GM08714 (cell line): Measurements from ENCODE around the gene CEACAM21.
"Not testable (repeated sequence)": the region's sequence is repeated elsewhere in the genome, so short reads cannot be mapped to it uniquely, and the experiment has no call there.

ENCODE experiments used
- H3K4me3 ChIP-seq: fragments of 200-500 bp; sonication (Bioruptor generic); 2 replicates; pipeline ENCODE4 v1.5.1; 2014; ENCODE audit warnings: mild to moderate bottlenecking, low read length, inconsistent platforms
- ZNF274 ChIP-seq: IDR thresholded peaks from 2 replicates; pipeline ENCODE4 v1.6.1; 2012; ENCODE audit warnings: mild to moderate bottlenecking, low read depth, low read length

CEACAM21 gene

GRCh38 chr19:41564515-41565378 lies 11.2 kb upstream of the CEACAM21 start:
- no peak for TF ChIP-seq ZNF274
- H3K4me3 ChIP-seq = no peak overlapping the region

GRCh38 chr19:41565379-41565720 lies 10.6 kb upstream of the CEACAM21 start:
- no peak for TF ChIP-seq ZNF274
- H3K4me3 ChIP-seq = no peak overlapping the region

DNA sequence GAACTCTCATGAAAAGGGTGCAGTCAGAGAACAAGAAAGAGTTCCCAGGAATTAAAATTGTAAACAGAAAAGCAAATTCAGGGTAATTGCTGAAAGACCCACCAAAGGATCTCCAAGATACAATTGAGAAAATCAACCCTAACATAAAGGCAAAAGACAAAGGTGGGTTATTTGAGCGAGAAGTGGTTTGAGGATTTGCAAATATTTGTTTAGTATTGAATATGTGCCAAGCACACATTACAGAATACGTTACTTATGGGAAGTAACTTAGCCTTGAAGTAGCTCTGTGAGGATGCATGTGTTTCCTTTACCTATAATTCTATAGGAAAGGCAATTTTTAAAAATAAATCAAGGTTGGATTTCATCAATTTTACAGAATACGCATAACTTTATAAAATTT lies 10.0 kb upstream of the CEACAM21 start:
- TF ChIP-seq ZNF274 = no peak
- H3K4me3 ChIP-seq = no peak overlapping the region

DNA sequence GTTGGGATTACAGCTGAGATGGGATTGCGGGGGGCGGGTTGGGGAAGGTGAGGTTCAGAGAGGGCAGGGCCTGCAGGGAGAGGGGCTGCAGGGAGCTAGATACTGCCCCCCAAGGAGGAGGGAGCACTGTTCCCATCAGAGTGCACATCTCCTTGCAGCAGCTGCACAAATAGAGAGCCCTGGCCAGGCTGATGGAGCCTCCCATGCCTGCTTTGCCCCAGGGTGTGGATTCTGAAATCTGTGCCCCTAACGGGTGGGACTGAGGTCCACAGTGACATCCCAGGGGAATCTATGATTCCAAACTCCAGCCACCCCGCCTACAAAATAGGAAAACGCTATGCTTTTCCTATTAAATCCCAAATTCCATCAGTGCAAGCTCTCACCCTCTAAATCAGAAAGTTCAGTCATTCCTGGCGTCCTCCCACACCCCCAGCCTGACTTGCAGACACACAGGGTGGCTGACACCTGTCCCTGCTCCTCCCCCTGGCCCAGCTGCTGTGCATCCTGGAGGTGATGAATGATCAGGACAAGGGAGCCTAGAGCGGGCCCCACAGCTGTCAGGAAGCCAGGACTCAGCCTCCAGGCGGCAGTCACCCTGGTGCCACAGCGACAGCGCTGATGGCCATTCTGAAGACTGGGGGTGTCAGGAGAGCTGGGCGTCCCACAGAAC lies 6.3 kb upstream of the CEACAM21 start:
- TF ChIP-seq ZNF274 = no peak

DNA sequence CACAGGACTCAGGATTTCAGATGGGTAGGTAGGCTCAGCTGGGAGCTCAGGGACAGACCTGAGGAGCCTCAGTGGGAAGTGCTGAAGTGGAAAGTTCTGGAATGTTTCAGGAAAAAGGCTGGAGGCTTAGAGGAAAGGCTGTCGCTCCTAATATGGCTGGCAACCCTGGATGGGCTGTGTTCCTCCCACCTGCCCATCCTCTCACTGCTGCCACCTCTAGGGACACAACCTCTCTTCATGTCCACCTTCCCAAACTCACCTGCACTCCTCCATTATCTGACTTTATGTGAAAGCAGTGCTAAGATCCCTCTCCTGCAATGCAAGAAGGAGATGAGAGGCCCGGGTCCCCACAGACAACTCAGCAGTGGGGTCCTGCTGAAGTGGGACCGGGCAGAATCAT lies 5.8 kb upstream of the CEACAM21 start:
- no peak for TF ChIP-seq ZNF274
- no peak overlapping the region for H3K4me3 ChIP-seq

More for the DNA sequence above, 6.3 kb upstream of the CEACAM21 start:
- H3K4me3 ChIP-seq = no peak overlapping the region

GRCh38 chr19:41570639-41571112 lies 5.3 kb upstream of the CEACAM21 start:
- no peak for TF ChIP-seq ZNF274
- H3K4me3 ChIP-seq = no peak overlapping the region

DNA sequence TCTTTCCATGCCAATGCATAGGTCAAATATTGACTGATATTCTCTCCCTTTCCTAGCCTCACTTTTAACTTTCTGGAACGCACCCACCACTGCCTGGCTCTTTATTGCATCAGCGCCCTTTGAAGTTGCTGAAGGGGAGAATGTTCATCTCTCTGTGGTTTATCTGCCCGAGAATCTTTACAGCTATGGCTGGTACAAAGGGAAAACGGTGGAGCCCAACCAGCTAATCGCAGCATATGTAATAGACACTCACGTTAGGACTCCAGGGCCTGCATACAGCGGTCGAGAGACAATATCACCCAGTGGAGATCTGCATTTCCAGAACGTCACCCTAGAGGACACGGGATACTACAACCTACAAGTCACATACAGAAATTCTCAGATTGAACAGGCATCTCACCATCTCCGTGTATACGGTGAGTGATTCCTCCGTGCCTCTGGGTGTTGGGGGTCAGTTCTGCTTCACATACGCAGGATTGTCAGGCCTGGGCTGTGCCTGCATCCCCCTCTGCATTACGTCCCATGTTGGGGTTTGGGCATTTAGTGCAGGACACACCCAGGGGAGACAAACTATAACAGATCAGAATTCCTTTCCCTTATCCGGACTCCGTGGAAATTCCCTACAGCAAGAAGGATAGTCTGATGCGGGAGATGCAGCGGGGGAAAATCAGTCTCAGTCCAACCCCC lies 1.3 kb downstream of the CEACAM21 start:
- no peak for TF ChIP-seq ZNF274
- H3K4me3 ChIP-seq = no peak overlapping the region

- H3K4me3 ChIP-seq = no peak overlapping the region
- no peak for TF ChIP-seq ZNF274
These were observed 1.9 kb downstream of the CEACAM21 start for GRCh38 chr19:41577833-41578232.

- no peak for TF ChIP-seq ZNF274
- no peak overlapping the region for H3K4me3 ChIP-seq
These were observed 2.9 kb downstream of the CEACAM21 start for GRCh38 chr19:41578886-41579285.

GRCh38 chr19:41581068-41581467 lies 5.1 kb downstream of the CEACAM21 start:
- not testable (repeated sequence) for H3K4me3 ChIP-seq

DNA sequence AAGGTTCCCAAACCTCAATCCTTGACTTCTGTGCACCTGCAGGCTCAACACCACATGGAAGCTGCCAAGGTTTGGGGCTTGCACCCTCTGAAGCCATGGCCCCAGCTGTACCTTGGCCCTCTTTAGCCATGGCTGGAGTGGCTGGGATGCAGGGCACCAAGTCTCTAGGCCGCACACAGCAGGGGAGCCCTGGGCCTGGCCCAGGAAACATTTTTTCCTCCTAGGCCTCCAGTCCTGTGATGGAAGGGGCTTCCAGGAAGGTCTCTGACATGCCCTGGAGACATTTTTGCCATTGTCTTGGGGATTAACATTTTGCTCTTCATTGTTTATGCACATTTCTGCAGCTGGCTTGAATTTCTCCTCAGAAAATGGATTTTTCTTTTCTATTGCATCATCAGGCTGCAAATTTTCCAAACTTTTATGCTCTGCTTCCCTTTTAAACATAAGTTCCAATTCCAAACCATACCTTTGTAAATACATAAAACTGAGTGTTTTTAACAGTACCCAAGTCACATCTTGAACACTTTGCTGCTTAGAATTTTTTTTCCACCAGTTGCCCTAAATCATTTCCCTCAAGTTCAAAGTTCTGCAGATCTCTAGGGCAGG lies 6.7 kb downstream of the CEACAM21 start:
- H3K4me3 ChIP-seq = not testable (repeated sequence)

- no peak overlapping the region for H3K4me3 ChIP-seq
- TF ChIP-seq ZNF274 = no peak
These were observed 8.4 kb downstream of the CEACAM21 start for GRCh38 chr19:41584260-41584810.

GRCh38 chr19:41584931-41585330 lies 9.0 kb downstream of the CEACAM21 start:
- H3K4me3 ChIP-seq = no peak overlapping the region
- no peak for TF ChIP-seq ZNF274

DNA sequence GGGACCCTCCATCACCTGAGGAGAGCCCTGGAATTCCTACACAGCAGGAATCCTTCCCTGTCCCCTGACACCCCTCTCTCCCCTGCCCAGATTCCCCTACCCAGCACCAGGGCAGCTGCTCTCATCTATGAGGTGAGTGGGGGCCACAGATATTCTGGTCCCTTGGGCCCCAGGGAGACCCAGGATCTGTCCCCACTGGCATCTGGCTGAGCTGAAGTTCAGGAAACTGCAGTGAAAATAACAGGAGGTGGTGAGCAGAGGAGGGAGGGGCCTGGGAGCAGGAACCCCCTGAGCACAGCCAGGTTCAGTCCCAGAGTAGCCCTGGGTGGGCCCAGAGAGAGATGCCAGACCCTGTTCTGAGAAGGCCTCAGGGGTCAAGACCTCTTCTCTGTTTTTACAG lies 10.1 kb downstream of the CEACAM21 start:
- no peak for TF ChIP-seq ZNF274
- H3K4me3 ChIP-seq = no peak overlapping the region
